NCI-H1105 (cell line): ENCODE measurements around the gene FAM185A.
"Not testable (repeated sequence)": the region's sequence is repeated elsewhere in the genome, so short reads cannot be mapped to it uniquely, and the experiment has no call there.

Source experiments
- DNase-seq: peaks from one replicate; lab custom pipeline; 2025; lab: John Stamatoyannopoulos, UW

FAM185A gene

DNA sequence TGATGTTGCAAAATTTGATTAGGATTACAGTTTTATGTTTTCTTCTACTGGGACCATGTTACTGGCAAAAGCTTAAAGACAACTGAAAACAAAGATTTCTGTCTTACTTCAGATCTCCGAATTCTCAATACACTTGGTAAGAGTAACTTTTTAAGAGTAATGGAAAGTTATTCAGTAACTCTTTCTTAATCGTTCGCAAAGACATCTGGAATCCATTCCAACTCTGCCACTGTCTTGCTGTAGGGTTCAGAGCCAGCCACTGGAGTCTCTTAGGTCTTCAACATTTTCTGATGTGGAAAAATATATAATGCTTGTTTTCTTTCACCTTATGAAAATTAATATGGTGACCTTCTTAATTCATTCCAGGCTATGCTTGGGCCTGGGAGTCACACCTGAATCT is 29.9 kb downstream of the FAM185A start:
- not testable (repeated sequence) for DNase-seq

DNA sequence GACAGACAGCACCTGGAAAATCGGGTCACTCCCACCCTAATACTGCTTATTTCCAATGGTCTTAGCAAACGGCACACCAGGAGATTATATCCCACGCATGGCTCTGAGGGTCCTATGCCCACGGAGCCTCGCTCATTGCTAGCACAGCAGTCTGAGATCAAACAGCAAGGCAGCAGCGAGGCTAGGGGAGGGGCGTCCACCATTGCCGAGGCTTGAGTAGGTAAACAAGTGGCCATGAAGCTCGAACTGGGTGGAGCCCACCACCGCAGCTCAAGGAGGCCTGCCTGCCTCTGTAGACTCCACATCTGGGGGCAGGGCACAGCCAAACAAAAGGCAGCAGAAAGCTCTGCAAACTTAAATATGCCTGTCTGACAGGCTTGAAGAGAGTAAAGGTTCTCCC is 32.1 kb downstream of the FAM185A start:
- not testable (repeated sequence) for DNase-seq

DNA sequence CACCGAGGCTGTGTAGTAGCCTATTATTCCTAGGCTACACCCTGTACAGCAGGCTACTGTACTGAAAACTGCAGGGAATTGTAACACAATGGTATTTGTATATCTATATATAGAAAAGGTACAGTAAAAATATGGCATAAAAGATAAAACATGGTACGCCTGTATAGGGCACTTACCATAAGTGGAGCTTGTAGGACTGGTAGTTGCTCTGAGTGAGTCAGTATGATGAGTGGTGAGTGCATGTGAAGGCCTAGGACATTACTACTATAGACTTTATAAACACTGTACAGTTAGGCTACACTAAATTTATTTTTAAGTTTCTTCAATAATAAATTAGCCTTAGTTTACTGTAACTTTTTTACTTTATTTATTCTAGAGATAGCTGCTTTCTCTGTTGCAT is 40.0 kb downstream of the FAM185A start:
- not testable (repeated sequence) for DNase-seq

DNA sequence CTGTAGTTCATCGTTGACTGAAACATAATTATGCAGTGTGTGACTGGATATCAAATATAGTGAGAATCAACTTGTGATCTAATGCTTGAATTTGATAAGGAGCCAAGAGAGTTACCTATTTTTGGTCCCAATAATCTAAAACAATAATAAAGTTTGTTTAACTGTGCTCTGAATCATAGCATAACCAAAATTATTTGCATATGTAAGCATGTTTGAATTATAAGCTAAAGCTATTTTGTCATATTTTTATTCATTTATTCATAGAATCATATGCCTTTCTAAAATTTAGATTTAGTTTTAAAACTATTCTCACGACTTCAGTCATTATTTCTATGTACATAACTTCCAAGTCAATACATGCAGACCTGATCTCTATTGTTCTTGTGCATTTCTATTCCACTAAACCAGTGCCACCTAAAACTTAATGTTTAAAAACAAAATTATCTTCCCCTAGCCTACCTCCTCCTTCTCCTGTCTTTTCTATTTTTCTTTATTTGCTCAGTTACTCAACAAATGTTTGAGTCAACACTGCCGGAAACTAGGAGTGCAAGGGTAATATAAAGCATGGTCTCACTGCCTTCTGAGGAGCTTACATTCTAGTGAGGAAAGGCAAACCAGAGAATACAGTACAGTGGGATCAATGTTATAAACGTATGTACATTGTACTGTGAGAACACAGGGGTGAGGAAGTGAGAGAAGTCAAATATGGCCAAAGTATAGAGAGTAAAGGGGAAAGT is 41.7 kb downstream of the FAM185A start:
- DNase-seq = not testable (repeated sequence)

DNA sequence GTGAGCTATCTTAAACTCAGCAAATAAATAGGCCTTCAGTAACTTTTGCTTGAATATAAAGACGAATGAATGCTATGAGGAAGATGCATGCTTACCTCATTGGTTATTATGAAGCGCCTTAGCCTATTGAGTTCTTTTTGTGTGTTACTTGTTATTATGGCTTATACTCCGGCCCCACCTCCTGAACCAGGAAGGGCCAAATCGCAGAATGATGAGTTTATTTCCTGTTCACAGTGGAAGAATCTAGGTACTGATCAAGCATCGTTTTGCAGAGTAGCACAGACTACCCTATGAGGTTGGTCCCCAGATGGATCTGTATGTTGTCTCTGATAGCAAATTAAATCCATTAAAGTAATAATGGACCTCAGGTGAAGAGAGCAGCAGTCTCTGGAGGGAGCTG is 42.6 kb downstream of the FAM185A start:
- DNase-seq = not testable (repeated sequence)

DNA sequence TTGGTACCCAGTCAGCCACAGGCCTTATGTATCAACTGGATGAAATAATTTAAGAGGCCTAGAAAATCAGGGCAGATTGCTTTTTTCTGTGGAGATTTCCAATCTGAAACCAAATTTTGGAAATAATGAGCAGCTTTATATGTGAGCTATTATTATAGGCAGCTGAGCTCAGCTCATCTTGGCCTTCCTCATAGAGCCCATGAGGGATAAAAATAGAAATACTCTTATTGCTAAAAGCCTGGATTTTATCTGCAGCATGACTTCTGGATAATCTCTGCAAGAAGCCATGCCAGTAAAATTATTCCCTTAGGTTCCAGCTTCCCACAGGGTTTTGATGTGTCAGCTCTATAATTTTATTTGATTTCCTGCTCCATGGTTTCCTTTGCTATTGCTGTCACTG is 43.0 kb downstream of the FAM185A start:
- not testable (repeated sequence) for DNase-seq

DNA sequence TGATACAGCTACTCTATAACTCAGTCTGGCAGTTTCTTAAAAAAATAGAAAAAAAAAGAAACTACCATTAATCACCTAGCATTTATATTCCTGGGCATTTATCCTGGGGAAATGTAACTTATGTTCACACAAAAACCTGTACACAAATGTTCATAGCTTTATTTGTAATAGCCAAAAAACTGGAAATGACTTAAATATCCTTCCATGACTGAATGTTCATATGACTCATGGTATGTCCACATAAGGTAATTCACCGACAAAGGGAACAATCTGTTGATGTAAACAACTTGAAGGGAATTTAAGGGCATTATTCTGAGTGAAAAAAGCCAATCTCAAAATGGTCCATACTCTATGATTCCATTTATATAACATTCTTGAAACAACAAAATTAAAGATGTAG is 45.8 kb downstream of the FAM185A start:
- not testable (repeated sequence) for DNase-seq

DNA sequence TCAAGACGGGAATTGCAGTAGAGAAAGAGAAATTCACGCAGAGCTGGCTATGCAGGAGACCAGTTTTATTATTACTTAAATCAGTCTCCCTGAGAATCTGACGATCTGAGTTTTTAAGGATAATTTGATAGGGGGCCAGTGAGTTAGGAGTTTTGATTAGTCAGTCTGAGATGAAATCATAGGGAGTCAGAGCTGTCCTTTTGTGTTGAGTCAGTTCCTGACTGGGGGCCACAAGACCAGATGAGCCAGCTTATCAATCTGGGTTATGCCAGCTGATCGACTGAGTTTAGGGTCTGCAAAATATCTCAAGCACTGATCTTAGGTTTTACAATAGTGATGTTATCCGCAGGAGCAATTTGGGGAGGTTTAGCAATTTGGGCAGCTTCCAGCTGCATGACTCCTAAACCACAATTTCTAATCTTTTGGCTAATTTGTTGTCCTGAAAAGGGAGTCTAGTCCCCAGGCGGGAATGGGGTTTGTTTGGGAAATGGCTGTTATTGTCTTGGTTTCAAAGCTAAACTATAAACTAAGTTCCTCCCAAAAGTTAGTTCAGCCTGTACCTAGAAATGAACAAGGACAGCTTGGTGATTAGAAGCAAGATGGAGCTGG is 47.3 kb downstream of the FAM185A start:
- not testable (repeated sequence) for DNase-seq

DNA sequence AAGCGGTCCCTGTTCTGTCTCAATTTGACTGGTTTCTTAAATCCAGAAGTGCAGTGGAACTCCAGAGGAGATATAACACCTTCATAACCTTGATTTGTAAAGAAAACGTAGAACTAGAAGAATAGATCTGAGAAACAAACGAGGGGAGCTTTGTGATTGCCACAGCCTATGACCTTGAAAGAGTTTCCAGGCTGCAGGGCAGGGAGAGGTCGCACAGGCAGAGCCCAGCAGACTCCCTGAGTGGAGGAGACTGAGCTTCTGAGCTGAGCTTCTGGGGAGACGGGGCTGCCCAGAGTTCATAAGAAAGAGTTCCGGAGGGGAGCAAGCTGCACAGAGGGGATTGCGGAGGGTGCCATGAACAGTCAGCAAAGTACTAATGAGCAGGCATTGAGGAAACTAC is 57.8 kb downstream of the FAM185A start:
- no peak for DNase-seq

DNA sequence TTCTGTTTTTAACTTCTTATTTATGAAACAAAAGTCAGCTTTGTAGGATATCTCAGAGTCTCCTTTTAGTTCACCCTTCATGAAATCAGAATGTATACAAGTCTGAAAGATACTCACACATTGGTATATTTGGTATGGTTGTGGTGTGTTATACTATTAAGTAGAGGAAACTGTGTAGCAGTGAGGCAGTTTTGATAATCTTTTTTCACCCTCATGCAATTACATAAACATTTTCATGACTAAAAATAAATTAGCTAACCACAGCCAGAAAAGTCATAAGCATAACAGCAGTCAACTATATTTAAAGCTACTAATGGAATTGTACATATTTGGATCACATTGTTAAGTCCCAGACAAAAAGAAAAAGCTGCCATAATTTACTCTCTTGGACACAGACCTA is 62.1 kb downstream of the FAM185A start:
- DNase-seq = no peak

DNA sequence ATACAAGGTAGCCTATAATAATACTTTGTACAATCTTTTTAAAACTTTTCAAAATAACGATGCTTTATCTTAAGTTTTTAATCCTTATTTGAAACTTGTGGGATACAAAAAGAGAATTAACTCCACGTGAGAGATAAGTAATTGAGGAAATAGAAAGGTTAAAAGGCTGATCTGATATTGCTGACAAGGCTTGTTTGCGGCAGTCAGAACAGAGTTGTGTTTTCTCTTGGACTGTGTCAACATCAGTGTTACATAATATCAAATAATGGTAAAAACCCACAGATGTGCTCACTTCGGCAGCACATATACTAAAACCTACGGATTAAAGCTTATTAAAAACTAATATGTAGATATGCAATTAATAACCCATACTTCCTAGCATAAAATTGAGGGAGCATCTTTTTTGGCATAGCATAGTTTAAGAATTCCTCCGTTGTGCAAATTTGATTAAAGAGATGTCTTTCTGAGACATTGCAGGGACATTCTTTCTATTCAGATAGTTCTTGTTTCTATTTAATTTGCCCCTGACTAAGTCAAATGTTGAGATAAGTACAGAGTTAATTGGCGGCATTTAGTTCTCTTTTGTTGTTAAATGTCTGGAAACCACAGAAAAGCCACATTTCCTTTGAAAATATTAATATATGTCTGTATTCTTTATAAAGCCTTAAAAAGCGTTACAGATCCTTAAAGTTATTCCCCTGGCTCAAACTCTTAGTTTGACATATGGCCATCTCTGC is 63.3 kb downstream of the FAM185A start:
- DNase-seq = no peak

DNA sequence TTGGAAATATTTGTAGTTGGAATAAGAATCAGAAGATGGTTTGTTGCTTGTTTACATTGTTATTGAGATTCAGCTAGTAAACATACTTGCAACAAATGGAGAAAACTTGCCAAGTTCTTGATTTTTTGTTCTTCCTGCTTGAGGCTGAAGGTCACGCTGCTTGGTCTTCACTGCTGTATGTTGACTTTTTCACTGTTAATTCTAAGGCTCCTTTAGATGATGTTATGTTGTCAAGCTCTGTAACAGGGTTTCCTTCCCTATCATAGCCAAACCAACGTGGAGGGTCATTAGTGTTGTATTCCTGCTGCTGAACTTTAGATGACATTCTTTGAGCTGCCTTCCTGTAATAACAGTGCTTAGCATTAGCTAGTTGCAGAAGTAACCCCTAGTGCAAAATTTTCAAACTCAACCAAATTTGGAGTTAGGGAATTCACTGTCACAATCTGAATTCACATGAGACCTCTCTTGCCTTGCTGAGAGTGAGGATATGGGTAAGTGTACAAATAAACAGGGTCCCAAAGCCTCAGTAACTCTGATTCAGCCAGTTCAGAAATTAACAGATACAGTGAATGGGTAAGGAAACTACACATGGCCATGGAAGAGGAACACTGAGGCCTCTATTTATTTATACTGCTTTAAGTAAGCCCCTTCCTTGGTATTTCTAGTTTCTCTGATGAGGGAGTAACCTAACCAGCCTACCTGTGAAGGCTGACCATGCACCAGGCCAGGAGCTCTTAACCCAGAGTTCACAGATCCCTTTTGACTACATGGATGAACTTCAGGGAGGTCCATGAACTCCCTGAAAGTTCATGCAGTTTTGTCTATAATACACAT is 64.6 kb downstream of the FAM185A start:
- no peak for DNase-seq

DNA sequence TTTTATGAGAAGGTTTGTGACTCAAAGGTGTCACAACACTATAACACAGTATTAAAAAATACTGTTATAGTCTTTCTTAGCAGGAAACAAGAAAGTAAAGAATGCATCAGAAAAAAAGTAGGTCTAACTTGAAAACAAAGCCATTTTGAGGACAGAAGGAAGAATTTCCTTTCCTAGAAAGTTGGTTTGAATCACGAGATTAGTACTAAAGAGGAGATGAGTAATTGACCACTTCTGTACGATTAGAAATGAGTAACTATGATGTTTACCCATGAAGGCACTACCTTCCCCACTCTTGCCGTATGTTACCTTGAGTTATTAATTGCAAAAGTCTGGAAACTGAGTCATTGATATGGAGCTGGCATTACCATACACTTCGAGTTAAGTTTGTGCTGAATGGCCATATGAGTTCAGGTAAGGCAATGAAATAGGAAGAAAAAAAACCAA is 65.2 kb downstream of the FAM185A start:
- no peak for DNase-seq

DNA sequence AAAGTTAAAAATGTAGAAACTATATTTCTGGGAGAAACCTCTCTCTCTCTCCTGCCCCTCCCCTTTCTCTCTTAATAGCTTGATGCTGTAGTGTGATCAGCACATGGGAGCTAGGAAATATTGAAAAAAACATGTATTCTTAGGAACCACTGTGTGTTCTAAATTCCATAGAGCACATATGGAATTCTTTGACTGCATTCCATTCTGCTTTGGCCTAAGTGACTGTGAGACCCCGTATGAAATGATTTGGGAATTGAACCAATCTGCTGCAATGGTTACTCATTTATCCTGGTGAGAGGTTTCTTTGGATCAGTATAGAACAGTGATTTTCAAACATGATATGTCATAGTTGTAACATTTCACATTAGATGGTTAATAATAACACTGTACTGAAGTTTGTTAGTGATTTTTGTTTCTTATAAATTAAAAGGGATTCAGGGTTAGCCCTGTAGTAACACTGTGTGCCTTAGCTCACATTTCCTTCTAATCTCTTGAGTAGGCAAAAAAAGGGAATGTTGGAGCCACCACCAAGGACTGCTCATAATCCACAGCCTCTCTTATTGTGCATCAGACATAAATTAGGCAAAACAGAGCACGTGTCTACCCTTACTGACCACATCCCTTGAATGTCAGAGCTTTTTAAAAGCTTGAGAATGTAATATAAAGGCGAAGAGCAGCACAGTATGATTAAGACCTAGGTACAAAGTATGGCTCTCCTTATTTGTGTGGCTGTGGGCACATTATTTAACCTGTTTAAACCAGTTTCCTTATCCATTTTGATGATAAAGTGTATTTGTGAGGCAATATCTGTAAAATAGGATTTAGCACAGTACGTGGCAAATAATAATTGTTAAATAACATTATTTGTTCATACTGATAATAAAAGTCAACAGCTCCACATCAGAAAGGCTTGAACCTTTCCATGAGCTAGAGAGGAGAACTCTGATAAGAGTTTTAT is 69.1 kb downstream of the FAM185A start:
- no peak for DNase-seq

DNA sequence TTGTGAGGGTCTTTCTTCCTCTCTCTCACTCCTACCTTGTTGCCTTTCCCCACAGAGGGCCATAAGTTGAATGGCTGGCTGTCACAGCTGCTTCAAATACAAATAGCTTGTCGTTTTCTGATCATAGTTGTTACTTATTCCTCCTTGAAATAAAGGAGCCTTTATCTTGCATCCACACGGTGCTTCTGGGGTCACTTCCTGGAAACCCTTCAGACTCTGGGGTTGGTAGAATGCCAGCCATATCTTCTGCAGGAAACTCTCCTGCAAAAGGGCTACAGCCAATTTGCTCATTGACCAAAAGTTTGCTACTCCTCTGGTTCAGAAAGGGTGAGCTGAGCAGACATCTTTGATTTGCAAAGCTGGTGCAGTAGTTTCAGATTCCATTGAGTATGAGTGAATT is 70.4 kb downstream of the FAM185A start:
- no peak for DNase-seq

DNA sequence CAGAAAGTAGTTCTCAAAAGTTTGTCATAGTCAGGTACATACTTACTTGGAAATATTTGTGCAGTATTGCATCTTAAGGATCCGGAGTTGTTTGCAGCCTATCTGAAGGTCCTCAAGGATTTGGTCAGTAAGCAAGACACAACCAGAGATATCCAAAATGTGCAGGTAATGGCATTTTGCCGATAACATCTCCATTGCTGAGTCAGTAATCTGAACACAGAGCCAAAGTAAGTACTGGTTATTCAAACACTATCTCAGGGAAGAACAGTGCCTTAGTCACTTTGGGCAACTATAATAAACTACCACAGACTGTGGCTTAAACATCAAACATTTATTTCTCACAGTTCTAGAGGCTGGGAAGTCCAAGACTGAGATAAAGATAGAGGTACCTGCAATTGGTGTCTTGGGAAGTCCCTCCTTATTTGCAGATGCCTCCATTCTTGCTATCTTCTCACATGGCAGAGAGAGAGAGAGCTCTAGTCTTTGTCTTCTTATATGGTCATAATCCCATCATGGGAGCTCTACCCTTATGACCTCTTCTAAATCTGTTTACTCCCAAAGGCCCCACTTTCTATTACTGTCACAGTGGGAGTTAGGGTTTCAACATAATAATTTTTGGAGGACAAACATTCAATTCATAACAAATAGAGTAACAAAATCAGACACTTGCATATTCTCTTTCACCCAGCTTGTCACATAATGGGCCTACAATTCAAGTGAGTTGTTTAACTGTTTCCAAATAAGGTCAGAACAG is 73.4 kb downstream of the FAM185A start:
- DNase-seq = no peak

DNA sequence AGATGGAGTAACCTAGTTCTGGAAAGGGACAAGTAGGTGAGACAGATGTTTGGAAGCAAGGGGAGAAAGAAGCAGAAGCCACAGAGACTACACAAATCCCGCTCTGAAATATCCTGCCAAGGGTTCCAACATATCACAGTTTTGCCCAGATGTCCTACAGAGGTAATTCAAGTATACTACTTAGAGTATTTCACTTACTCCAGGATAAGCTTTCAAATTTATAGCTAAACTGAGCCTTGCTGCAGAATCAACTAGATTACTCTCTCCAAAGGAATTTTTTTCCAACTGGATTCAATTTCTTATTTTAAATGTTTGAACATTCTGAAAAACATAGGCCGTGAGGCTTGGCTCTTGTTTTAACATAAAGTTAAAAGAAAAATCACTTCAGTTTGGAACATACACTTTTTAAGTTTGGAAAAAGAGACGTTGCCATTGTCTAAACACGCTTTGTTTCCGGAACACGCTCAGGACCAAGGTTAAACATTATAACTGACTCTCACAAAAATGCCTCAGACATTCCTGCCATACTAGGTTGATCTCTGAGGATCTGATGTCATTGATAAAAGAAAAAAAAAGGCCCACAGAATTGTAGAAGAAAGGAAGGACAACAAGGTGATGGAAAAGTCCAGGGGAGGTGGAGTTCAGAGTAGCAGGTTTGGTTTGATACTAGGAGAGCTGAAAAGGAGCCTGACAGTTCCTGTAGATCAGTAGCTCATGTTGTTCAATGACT is 74.8 kb downstream of the FAM185A start:
- no peak for DNase-seq

DNA sequence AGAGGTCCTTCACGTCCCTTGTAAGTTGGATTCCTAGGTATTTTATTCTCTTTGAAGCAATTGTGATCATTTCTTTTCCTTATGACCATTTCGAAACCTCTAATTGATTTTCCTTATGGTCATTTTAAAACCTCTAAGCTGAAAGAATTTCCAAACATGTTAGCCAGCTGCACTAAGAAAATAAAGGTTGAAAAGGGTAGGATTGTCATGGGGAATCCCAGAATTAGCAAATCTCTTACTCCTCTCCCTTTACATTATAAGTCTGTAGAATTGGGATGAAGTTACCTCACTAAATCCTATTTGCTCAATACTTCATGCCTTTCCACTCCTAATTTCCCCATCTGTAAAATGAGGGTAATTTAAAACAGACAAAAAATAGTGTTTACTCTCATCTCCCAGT is 79.5 kb downstream of the FAM185A start:
- no peak for DNase-seq

DNA sequence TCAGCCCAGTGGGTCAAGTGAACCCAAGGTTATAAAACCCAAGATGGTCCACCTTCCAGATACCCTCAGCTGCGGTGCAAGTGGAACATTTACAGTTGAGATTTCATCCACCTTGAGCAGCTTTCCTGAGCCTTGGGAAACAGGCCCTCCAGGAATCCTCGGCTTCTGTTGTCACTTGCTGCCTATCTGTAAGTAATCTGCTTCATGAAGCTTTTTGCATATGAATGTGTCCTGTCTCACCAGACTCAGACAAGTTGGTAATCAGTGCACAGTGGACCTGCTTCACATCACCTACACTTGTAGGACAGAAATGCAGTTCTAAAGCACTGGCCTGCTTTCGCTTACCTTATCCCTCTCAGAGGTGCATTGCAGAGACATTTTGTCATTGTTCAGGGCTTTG is 80.3 kb downstream of the FAM185A start:
- DNase-seq = no peak

DNA sequence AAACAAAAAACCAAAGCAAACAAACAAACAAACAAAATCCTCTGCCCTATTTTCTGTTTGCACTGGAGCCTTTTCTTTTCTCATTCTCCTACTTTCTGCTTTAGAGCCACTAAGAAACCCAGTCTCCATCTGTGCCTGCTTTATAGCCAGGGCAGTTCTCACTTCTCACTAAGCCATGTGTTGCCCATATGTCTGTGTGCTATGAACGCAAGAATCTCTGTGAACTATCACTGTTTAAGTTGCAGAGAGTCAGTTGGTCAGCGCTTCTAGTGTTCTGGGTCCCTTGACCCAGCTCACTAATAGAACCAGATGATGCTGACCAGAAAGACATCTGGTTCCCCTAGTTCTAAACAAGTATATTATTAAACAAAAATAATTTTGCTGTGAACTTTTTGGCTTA is 81.4 kb downstream of the FAM185A start:
- no peak for DNase-seq
